Cardiac muscle cell (in vitro differentiated cells and primary cell): Measurements from ENCODE around the gene STAP2. TPM values are rescaled to one million over a fixed set of nuclear protein-coding genes. Genes with fewer than 3 reads are reported as not detected.

Experiments
- DNase-seq, 2 donors: peaks; one replicate each; pipeline versions ENCODE4 v3.0.0 to v3.0.0-alpha.2; 2010 to 2017; ENCODE audit warnings: low read depth in 1 of 2, low spot score in 1 of 2
- H3K27ac ChIP-seq: fragments of 200-600 bp; sonication (generic); 2 replicates; pipeline ENCODE4 v1.5.1; 2016
- H3K27me3 ChIP-seq: fragments of 200-600 bp; sonication (generic); 2 replicates; pipeline ENCODE4 v1.6.0; 2016; ENCODE audit warnings: control low read depth
- H3K36me3 ChIP-seq: fragments of 200-600 bp; sonication (generic); 2 replicates; pipeline ENCODE4 v1.5.1; 2016; ENCODE audit warnings: control low read depth
- H3K4me1 ChIP-seq: fragments of 200-600 bp; sonication (generic); 2 replicates; pipeline ENCODE4 v1.8.1; 2017; ENCODE audit warnings: low read depth, mild to moderate bottlenecking, mixed run types
- H3K4me3 ChIP-seq: fragments of 200-600 bp; sonication (generic); 2 replicates; pipeline ENCODE4 v1.5.1; 2016; ENCODE audit warnings: mild to moderate bottlenecking
- H3K9me3 ChIP-seq: fragments of 200-600 bp; sonication (generic); 2 replicates; pipeline ENCODE4 v1.5.1; 2017; ENCODE audit warnings: low read depth, mild to moderate bottlenecking, control low read depth
- CTCF ChIP-seq: IDR thresholded peaks from 2 replicates; pipeline ENCODE4 v1.5.1; 2012; ENCODE audit warnings: low read depth, mild to moderate bottlenecking, low read length
- polyA plus RNA-seq: library from polyadenylated mRNA; unstranded; fragments of >200 nt; fragmentation: Nextera tagmentation; extraction: Ambion mirVana; gene quantifications from 2 replicates; pipeline ENCODE4 v1.2.1, GENCODE V29; 2016
- total RNA-seq: library from RNA; depleted of rRNA; stranded (reverse); fragments of >200 nt; gene quantifications from 2 replicates; pipeline ENCODE4 v1.2.3, GENCODE V29; 2016

STAP2 gene
- total and polyA plus RNA-seq, 2 experiments from 2014 or later: 12.3 to 20.3 TPM

- TF ChIP-seq CTCF: no peak
These were observed 32.9 kb upstream of the STAP2 start for GRCh38 chr19:4371247-4372164.

GRCh38 chr19:4370418-4371041 lies 31.9 kb upstream of the STAP2 start:
- Histone ChIP-seq H3K9me3 (no peaks in the 10 kb centered on the region), H3K27me3 (no peaks in the 10 kb centered on the region), H3K4me1 (peaks cover 19% of the 10 kb centered on the region), H3K4me3 (no peak overlapping the region), H3K36me3 (no peaks in the 10 kb centered on the region), H3K27ac (no peak overlapping the region)
- DNase-seq: no peak
- TF ChIP-seq CTCF: no peak

More at GRCh38 chr19:4371247-4372164, 32.9 kb upstream of the STAP2 start:
- H3K9me3 ChIP-seq: no peaks in the 10 kb centered on the region
- DNase-seq: no peak
- peaks cover 28% of the 10 kb centered on the region for H3K4me1 ChIP-seq
- H3K4me3 ChIP-seq: no peak overlapping the region
- no peak overlapping the region for H3K27ac ChIP-seq
- no peaks in the 10 kb centered on the region for H3K27me3 ChIP-seq
- no peaks in the 10 kb centered on the region for H3K36me3 ChIP-seq

GRCh38 chr19:4369888-4370260 lies 31.2 kb upstream of the STAP2 start:
- H3K36me3 ChIP-seq: peaks cover 3% of the 10 kb centered on the region

GRCh38 chr19:4369109-4369887 lies 30.7 kb upstream of the STAP2 start:
- Histone ChIP-seq H3K4me1 (peaks cover 7% of the 10 kb centered on the region), H3K36me3 (peaks cover 3% of the 10 kb centered on the region), H3K4me3 (no peak overlapping the region), H3K9me3 (no peaks in the 10 kb centered on the region), H3K27ac (no peak overlapping the region), H3K27me3 (no peaks in the 10 kb centered on the region)
- no peak for TF ChIP-seq CTCF
- DNase-seq: no peak

More at GRCh38 chr19:4369888-4370260, 31.2 kb upstream of the STAP2 start:
- Histone ChIP-seq H3K27me3 (no peaks in the 10 kb centered on the region), H3K4me3 (no peak overlapping the region), H3K9me3 (no peaks in the 10 kb centered on the region), H3K4me1 (peaks cover 12% of the 10 kb centered on the region), H3K27ac (no peak overlapping the region)
- DNase-seq: peak in 1 of 2 donors; percentile 55
- TF ChIP-seq CTCF: peak; percentile 29

- H3K4me3 ChIP-seq: no peak overlapping the region
- no peaks in the 10 kb centered on the region for H3K27me3 ChIP-seq
- H3K9me3 ChIP-seq: no peaks in the 10 kb centered on the region
- H3K4me1 ChIP-seq: no peaks in the 10 kb centered on the region
- peaks cover 10% of the 10 kb centered on the region for H3K36me3 ChIP-seq
- DNase-seq: peak in 1 of 2 donors; percentile 43
- no peak for TF ChIP-seq CTCF
- H3K27ac ChIP-seq: no peak overlapping the region
These were observed 29.6 kb upstream of the STAP2 start for GRCh38 chr19:4368128-4368820.
